Naive thymus-derived CD4-positive, alpha-beta T cell (primary cell): ENCODE measurements around the gene ZFAND5. TPM values are rescaled to one million over a fixed set of nuclear protein-coding genes. Genes with fewer than 3 reads are reported as not detected.

Source experiments
- ATAC-seq: fragments of 150-1000 bp; cut with Tn5 transposase; 2 replicates; pipeline ENCODE4 v1.10.0; 2021; ENCODE audit warnings: mild to moderate bottlenecking, moderate library complexity
- CTCF ChIA-PET: fragments of 350-600 bp; sonication (Branson Sonifier 250); formaldehyde crosslinking; loops from one replicate; lab custom pipeline; 2021; ENCODE audit warnings: antibody characterized with exemption; lab: Charles Lee
- POLR2A ChIA-PET: fragments of 350-600 bp; sonication (Branson Sonifier 250); formaldehyde crosslinking; loops from one replicate; lab custom pipeline; 2021; ENCODE audit warnings: antibody characterized with exemption, inconsistent platforms; lab: Charles Lee
- DNase-seq, 9 donors: peaks; one replicate each; pipeline versions ENCODE4 v3.0.0 to v3.0.0-alpha.2; 2020 to 2022; ENCODE audit warnings: mixed read lengths in 1 of 9
- H3K27ac ChIP-seq: one replicate; pipeline ENCODE4 v1.7.0; 2013; ENCODE audit warnings: mild to moderate bottlenecking, low read depth, low read length, moderate library complexity
- H3K27me3 ChIP-seq, 2 donors: one replicate each; pipeline ENCODE4 v1.7.0; 2013; ENCODE audit warnings: low read length in 2 of 2, mild to moderate bottlenecking in 2 of 2, moderate library complexity in 2 of 2; ENCODE audit not compliant: control insufficient read depth in 2 of 2, insufficient read depth in 2 of 2
- H3K36me3 ChIP-seq, 3 experiments: 1 replicate in 2 of 3; 2 replicates in 1 of 3; pipeline ENCODE4 v1.7.0; 2013; ENCODE audit warnings: low read length in 3 of 3, mild to moderate bottlenecking in 3 of 3, moderate library complexity in 1 of 3; ENCODE audit not compliant: insufficient read depth in 3 of 3, control insufficient read depth in 2 of 3
- H3K4me1 ChIP-seq, 2 donors: one replicate each; pipeline ENCODE4 v1.7.0; 2013; ENCODE audit warnings: low read length in 2 of 2, mild to moderate bottlenecking in 2 of 2, moderate library complexity in 1 of 2; ENCODE audit not compliant: control insufficient read depth in 2 of 2, insufficient read depth in 2 of 2
- H3K4me3 ChIP-seq: 2 replicates; pipeline ENCODE4 v1.7.0; 2013; ENCODE audit warnings: mild to moderate bottlenecking, low read length
- H3K9me3 ChIP-seq, 3 experiments: 1 replicate in 2 of 3; 2 replicates in 1 of 3; pipeline ENCODE4 v1.7.0; 2013; ENCODE audit warnings: low read length in 3 of 3; ENCODE audit not compliant: control insufficient read depth in 2 of 3
- H3K27ac Mint-ChIP-seq, 9 donors: one replicate each; pipeline ENCODE4 v1.8.0; 2020 to 2022; ENCODE audit warnings: mixed read lengths in 9 of 9, mild to moderate bottlenecking in 8 of 9, moderate library complexity in 5 of 9, inconsistent platforms in 2 of 9
- H3K27me3 Mint-ChIP-seq, 5 donors: one replicate each; pipeline ENCODE4 v1.8.0; 2021 to 2022; ENCODE audit warnings: mixed read lengths in 5 of 5, mild to moderate bottlenecking in 1 of 5
- H3K36me3 Mint-ChIP-seq, 5 donors: one replicate each; pipeline ENCODE4 v1.8.0; 2020 to 2022; ENCODE audit warnings: mixed read lengths in 5 of 5, mild to moderate bottlenecking in 3 of 5, inconsistent platforms in 1 of 5
- H3K4me1 Mint-ChIP-seq, 7 donors: one replicate each; pipeline ENCODE4 v1.8.0; 2020 to 2022; ENCODE audit warnings: mixed read lengths in 7 of 7, mild to moderate bottlenecking in 3 of 7, inconsistent platforms in 1 of 7
- H3K4me3 Mint-ChIP-seq, 10 donors: one replicate each; pipeline ENCODE4 v1.8.0; 2020 to 2022; ENCODE audit warnings: mild to moderate bottlenecking in 10 of 10, mixed read lengths in 10 of 10, moderate library complexity in 6 of 10, inconsistent platforms in 2 of 10
- H3K9me3 Mint-ChIP-seq, 11 donors: one replicate each; pipeline ENCODE4 v1.8.0; 2020 to 2022; ENCODE audit warnings: mixed read lengths in 11 of 11, mild to moderate bottlenecking in 4 of 11, inconsistent platforms in 1 of 11, moderate library complexity in 1 of 11
- intact Hi-C, 2 donors: fragments of 100-400 bp; cut with micrococcal nuclease; formaldehyde crosslinking; loops; one replicate each; pipeline ENCODE4 v1.15.1; 2023
- polyA plus RNA-seq, 2 donors: library from polyadenylated mRNA; unstranded; fragments of 300-500 nt; fragmentation: Illumina TruSeq; gene quantifications; one replicate each; pipeline ENCODE4 v1.2.3, GENCODE V29; 2021
- total RNA-seq, 6 experiments: library from RNA in 5 of 6; stranded (reverse) in 5 of 6; gene quantifications; 1 replicate in 5 of 6; 2 replicates in 1 of 6; pipeline ENCODE4 v1.2.3 and lab custom pipeline; 2021 to 2026

ZFAND5 gene
- total and polyA plus RNA-seq, 7 experiments from 2014 or later = 57.9 to 466 (median 144) TPM

DNA sequence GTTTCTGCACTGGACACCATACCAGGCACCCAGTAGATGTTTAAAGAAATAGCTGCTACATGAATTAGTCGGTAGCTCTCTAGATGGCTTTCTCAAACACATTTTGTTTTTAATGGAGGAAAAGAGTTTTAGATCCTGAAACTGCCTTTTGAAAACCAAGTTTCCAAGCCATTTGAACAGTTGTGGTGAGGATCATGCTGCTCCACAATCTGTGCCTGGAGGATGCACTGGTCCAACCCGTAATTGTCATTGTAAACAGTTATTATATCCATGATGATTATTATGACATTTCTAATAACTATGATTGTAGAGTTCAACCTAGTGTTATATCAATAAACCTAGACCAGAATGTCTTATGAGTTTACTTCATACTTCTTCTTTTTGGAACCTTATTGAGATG is 35.9 kb upstream of the ZFAND5 start:
- intact Hi-C loops = no loop called here
- Mint-ChIP-seq H3K27ac (no peak overlapping the region), H3K27me3 (peaks cover 0 to 7% (median 0%) of the 10 kb centered on the region in 5 donors), H3K9me3 (peaks cover 0 to 2% (median 0%) of the 10 kb centered on the region in 11 donors), H3K4me3 (no peak overlapping the region), H3K36me3 (no peaks in the 10 kb centered on the region), H3K4me1 (no peaks in the 10 kb centered on the region)
- no peak for ATAC-seq
- Histone ChIP-seq H3K36me3 (no peaks in the 10 kb centered on the region), H3K9me3 (no peaks in the 10 kb centered on the region), H3K27ac (no peak overlapping the region), H3K4me3 (no peak overlapping the region), H3K4me1 (no peaks in the 10 kb centered on the region), H3K27me3 (no peaks in the 10 kb centered on the region)
- POLR2A ChIA-PET = interaction anchor here (0.7 kb wide), 2 partner anchors 26 to 606 kb away, joined by 3 to 4 read pairs; no protein-coding TSS in a partner anchor
- CTCF ChIA-PET = interaction anchor here (0.7 kb wide), 1 partner anchor 49 kb away, joined by 3 read pairs; no protein-coding TSS in a partner anchor
- no peak for DNase-seq

DNA sequence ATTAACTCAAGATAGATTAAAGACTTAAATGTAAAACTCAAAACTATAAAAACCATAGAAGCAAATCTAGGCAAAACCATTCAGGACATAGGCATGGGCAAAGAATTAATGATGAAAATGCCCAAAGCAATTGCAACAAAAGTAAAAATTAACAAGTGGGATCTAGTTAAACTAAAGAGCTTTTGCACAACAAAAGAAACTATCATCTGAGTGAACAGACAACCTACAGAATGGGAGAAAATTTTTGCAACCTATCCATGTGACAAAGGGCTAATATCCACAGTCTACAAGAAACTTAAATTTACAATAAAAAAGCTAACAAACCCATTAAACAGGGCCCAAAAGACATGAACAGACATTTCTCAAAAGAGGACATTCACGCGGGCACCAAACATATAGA is 34.4 kb upstream of the ZFAND5 start:
- H3K27ac ChIP-seq = no peak overlapping the region
- no peaks in the 10 kb centered on the region for H3K27me3 ChIP-seq

DNA sequence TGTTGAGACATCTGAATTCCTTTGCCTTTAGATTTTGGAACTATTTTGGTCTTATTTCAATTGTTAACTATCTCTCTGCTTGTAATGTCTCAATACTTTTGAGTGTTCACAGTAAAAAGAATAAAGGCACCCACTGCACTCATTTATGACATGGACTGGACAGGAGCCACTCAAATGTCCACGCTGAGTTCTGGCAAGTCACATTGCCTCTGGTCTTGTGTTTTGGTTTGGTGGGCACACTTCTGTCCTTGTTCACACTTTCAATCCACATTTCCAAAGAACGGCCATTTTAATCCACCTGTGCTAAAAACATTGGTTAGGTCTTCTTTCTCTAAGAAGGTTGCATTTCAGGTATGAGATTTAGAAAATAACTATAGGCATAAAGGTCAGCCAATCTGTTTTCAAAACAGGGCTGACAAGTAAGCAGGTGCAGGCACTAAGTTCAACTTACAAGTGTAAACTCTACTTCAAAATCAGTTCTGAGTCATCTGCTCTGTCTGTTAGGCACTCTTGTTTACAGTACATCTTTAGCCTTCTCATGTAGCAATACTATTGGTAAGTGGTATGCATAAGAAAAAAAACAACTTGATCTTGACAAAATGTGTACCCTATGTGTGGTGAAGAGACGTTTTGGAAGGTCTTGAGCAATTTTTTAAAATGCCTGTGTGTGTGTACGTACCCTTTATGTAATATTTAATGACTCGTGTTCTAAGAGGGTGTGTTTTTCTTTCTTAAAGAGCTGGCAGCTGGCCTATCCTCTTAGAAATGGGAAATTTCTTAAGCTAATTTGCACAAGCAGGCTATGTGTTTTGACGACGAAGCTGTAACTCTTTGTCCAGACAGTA is 31.5 kb upstream of the ZFAND5 start:
- DNase-seq (no peak), ATAC-seq (peak; percentile 63)
- Histone ChIP-seq H3K36me3 (no peaks in the 10 kb centered on the region), H3K27ac (no peak overlapping the region), H3K9me3 (no peaks in the 10 kb centered on the region), H3K4me3 (no peak overlapping the region), H3K27me3 (no peaks in the 10 kb centered on the region), H3K4me1 (no peaks in the 10 kb centered on the region)
- H3K4me3 Mint-ChIP-seq = no peak overlapping the region
- no peak overlapping the region for H3K27ac Mint-ChIP-seq
- CTCF ChIA-PET = no interaction called here
- intact Hi-C loops = no loop called here
- no peaks in the 10 kb centered on the region for H3K9me3 Mint-ChIP-seq
- no peaks in the 10 kb centered on the region for H3K36me3 Mint-ChIP-seq
- H3K4me1 Mint-ChIP-seq = no peaks in the 10 kb centered on the region
- POLR2A ChIA-PET = no interaction called here
- H3K27me3 Mint-ChIP-seq = peaks cover 0 to 16% (median 0%) of the 10 kb centered on the region in 5 donors

More for the DNA sequence above, 34.4 kb upstream of the ZFAND5 start:
- Histone ChIP-seq H3K4me3 (no peak overlapping the region), H3K4me1 (no peaks in the 10 kb centered on the region), H3K36me3 (no peaks in the 10 kb centered on the region), H3K9me3 (no peaks in the 10 kb centered on the region)
- no peaks in the 10 kb centered on the region for H3K36me3 Mint-ChIP-seq
- no peak for ATAC-seq
- H3K4me3 Mint-ChIP-seq = no peak overlapping the region
- no peak overlapping the region for H3K27ac Mint-ChIP-seq
- H3K27me3 Mint-ChIP-seq = peaks cover 0 to 7% (median 0%) of the 10 kb centered on the region in 5 donors
- ChIA-PET CTCF (no interaction called here), POLR2A (interaction anchor here (1.1 kb wide), 1 partner anchor 8 kb away, joined by 3 read pairs; no protein-coding TSS in a partner anchor)
- no peak for DNase-seq
- peaks cover 0 to 2% (median 0%) of the 10 kb centered on the region in 11 donors for H3K9me3 Mint-ChIP-seq
- intact Hi-C loops = no loop called here
- no peaks in the 10 kb centered on the region for H3K4me1 Mint-ChIP-seq

DNA sequence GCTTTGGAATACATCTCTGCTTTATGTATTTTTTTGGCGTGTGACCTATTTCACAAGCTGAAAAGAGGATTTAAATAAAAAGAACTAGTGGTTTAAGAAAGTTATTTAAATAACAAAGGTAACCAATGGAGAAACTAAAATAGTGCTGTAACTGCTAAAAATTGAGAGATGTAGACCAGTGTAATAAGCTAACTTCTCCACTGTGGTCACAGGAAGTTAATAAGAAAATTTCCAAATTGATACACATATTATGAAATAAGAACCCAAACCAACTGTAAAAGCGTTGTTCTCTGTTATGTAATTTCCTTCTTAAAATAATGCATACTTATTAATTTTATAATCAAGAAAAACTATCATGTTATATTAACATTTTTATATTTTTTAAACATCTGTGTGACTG is 29.1 kb upstream of the ZFAND5 start:
- POLR2A ChIA-PET = interaction anchor here (0.6 kb wide), 1 partner anchor 29 kb away, joined by 3 read pairs; the partner anchor contains the start of gene ZFAND5
- intact Hi-C loops = no loop called here
- Mint-ChIP-seq H3K4me3 (no peak overlapping the region), H3K36me3 (no peaks in the 10 kb centered on the region), H3K27ac (no peak overlapping the region), H3K9me3 (no peaks in the 10 kb centered on the region), H3K27me3 (peaks cover 0 to 14% (median 4%) of the 10 kb centered on the region in 5 donors), H3K4me1 (no peaks in the 10 kb centered on the region)
- ATAC-seq = peak; percentile 58
- H3K4me1 ChIP-seq = no peaks in the 10 kb centered on the region
- H3K27ac ChIP-seq = no peak overlapping the region
- H3K36me3 ChIP-seq = no peaks in the 10 kb centered on the region
- CTCF ChIA-PET = no interaction called here
- no peak for DNase-seq
- H3K9me3 ChIP-seq = no peaks in the 10 kb centered on the region
- no peaks in the 10 kb centered on the region for H3K27me3 ChIP-seq
- no peak overlapping the region for H3K4me3 ChIP-seq

DNA sequence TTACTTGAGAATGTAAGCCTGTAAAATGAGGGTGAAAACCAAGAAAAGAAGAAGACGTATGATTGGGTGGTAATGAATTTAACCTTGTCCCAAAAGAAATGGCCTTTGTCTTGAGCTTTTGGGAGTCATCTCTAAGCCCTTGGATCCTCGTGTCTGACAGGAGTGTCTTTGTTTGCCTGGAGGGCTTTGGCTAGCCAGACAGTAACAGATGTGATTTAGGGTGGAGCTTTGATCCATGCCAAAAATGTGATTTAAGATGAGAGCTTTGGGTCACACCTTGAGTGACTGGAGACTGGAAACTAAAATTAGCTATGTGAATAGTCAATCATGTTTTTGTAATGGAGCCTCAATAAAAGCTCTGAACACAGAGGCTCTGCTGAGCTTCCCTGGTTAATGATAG is 25.9 kb upstream of the ZFAND5 start:
- ATAC-seq (no peak), DNase-seq (no peak)
- no peak overlapping the region for H3K4me3 ChIP-seq
- no peak overlapping the region for H3K27ac Mint-ChIP-seq
- H3K27me3 Mint-ChIP-seq = peaks cover 0 to 10% (median 4%) of the 10 kb centered on the region in 5 donors
- POLR2A ChIA-PET = interaction anchor here (0.9 kb wide), 1 partner anchor 9 kb away, joined by 3 read pairs; no protein-coding TSS in a partner anchor
- no peak overlapping the region for H3K4me3 Mint-ChIP-seq
- H3K9me3 ChIP-seq = no peaks in the 10 kb centered on the region
- no peak overlapping the region for H3K27ac ChIP-seq
- no peaks in the 10 kb centered on the region for H3K36me3 ChIP-seq
- intact Hi-C loops = no loop called here
- CTCF ChIA-PET = no interaction called here
- no peaks in the 10 kb centered on the region for H3K9me3 Mint-ChIP-seq
- H3K4me1 Mint-ChIP-seq = peaks cover 0 to 15% (median 4%) of the 10 kb centered on the region in 7 donors
- H3K27me3 ChIP-seq = no peaks in the 10 kb centered on the region
- H3K4me1 ChIP-seq = no peaks in the 10 kb centered on the region
- H3K36me3 Mint-ChIP-seq = no peaks in the 10 kb centered on the region

DNA sequence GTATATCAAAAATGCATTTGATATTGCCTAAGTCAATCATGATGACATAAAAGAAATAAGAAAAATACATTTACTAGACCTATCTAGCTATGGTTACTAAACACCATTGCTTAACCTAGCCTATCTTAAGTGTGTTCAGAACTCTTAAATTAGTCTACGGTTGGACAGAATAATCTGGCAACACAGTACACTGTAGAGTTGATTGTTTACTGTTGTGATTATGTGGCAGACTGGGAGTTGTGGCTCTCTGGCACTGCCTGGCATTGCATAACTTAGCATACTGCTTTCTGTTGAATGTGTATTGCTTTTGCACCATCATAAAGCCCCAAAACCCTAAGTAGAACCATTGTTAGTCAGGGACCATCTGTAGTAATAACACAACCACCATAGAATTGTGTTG is 21.2 kb upstream of the ZFAND5 start:
- H3K36me3 ChIP-seq = no peaks in the 10 kb centered on the region
- no peak overlapping the region for H3K27ac ChIP-seq
- Mint-ChIP-seq H3K4me1 (peaks cover 0 to 15% (median 4%) of the 10 kb centered on the region in 7 donors), H3K27ac (no peak overlapping the region), H3K4me3 (no peak overlapping the region), H3K36me3 (no peaks in the 10 kb centered on the region), H3K27me3 (peaks cover 0 to 4% (median 0%) of the 10 kb centered on the region in 5 donors), H3K9me3 (no peaks in the 10 kb centered on the region)
- H3K9me3 ChIP-seq = no peaks in the 10 kb centered on the region
- DNase-seq (no peak), ATAC-seq (no peak)
- ChIA-PET POLR2A (interaction anchor here (1.1 kb wide), 1 partner anchor 22 kb away, joined by 3 read pairs; the partner anchor contains the start of gene ZFAND5), CTCF (interaction anchor here (1.2 kb wide), 1 partner anchor 57 kb away, joined by 3 read pairs; no protein-coding TSS in a partner anchor)
- no peaks in the 10 kb centered on the region for H3K27me3 ChIP-seq
- no peaks in the 10 kb centered on the region for H3K4me1 ChIP-seq
- no peak overlapping the region for H3K4me3 ChIP-seq
- intact Hi-C loops = loop anchor here (2.0 to 5.0 kb wide), 3 partner anchors 21 to 86 kb away; partner anchors contain the start of gene ZFAND5 (in 1 of the 2)
